ENCODE data around the gene EEIG2. TPM values are rescaled to one million over a fixed set of nuclear protein-coding genes. Genes with fewer than 3 reads are reported as not detected.

EEIG2 gene
- 15.9 and 16.7 TPM in 2 replicates for total RNA-seq

DNA sequence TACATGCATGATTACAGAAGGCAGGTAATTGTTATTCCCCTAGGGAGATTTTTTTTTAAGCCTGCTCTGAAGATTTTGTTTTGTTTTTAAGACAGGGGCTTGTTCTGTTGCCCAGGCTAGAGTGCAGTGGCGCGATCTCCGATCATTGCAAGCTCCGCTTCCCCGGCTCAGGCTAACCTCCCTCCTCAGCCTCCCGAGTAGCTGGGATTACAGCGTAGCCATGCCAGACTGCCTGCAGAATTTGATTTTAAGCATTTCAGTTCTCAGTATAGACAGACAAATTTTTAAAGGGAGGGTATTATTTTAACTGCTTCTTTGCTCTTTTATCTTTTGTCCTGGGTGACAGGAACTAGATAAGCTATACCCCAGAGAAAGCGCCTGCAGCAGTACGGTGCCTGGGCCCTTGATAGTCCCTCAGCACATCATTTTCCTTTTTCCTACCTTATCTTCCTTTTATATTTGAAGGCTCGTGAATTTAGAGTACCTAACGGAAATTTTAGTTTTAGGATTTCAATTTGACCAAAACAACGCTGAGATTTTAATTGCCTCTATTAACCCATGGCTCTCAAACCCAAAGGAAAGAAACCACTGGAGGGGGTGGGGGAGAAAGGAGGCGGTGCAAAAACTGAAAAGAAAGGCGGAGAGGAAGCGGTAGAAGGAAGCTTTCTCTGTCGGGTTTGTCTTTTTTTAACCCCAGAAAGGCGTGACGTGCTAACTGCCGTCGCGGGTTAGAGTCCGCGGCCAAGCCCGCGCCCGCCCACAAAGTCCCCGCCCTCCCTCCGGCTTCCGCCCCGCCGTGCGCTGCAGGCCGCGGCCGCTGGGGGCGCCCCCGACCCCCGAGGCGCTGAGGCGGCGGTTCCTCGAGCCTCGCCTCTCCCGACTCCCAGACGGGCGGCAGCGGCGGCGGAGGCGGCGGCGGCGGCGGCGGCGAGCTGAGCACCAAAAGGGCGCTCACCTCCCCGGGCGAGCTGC, at the start of gene EEIG2:
TSS of gene EEIG2 (plus strand) at position 886 of the 972 bp plus-strand sequence. CDS start 329 bp downstream, outside the sequence.

Other genes starting within 250 kb of the EEIG2 start
- gene NBPF6, start 109.8 kb upstream of the EEIG2 start, total RNA-seq = not detected in 2 replicates
- gene HENMT1, start 101.0 kb downstream of the EEIG2 start, total RNA-seq = 3.4 and 3.6 TPM in 2 replicates
- 8.2 and 14.6 TPM in 2 replicates for gene PRPF38B, start 132.2 kb downstream of the EEIG2 start, total RNA-seq
- 0.06 TPM in 1 of 2 replicates, not detected in the other for gene FNDC7, start 152.8 kb downstream of the EEIG2 start, total RNA-seq
- gene STXBP3, start 186.6 kb downstream of the EEIG2 start, total RNA-seq = 33.4 and 36.6 TPM in 2 replicates